GM20000 (cell line): Measurements from ENCODE around the gene SLC24A3.

ENCODE experiments used
- DNase-seq: peaks from one replicate; pipeline ENCODE4 v3.0.0; 2012; ENCODE audit warnings: low spot score
- CTCF ChIP-seq: IDR thresholded peaks from 2 replicates; pipeline ENCODE4 v1.5.1; 2012; ENCODE audit warnings: mild to moderate bottlenecking, control low read depth; ENCODE audit errors: extremely low read depth, missing control alignments

The SLC24A3 gene

GRCh38 chr20:19205981-19206396 lies 6.5 kb upstream of the SLC24A3 start:
- DNase-seq: peak; percentile 78
- peak; percentile 89 for TF ChIP-seq CTCF

GRCh38 chr20:19207541-19207940 lies 4.9 kb upstream of the SLC24A3 start:
- no peak for TF ChIP-seq CTCF
- DNase-seq: no peak

DNA sequence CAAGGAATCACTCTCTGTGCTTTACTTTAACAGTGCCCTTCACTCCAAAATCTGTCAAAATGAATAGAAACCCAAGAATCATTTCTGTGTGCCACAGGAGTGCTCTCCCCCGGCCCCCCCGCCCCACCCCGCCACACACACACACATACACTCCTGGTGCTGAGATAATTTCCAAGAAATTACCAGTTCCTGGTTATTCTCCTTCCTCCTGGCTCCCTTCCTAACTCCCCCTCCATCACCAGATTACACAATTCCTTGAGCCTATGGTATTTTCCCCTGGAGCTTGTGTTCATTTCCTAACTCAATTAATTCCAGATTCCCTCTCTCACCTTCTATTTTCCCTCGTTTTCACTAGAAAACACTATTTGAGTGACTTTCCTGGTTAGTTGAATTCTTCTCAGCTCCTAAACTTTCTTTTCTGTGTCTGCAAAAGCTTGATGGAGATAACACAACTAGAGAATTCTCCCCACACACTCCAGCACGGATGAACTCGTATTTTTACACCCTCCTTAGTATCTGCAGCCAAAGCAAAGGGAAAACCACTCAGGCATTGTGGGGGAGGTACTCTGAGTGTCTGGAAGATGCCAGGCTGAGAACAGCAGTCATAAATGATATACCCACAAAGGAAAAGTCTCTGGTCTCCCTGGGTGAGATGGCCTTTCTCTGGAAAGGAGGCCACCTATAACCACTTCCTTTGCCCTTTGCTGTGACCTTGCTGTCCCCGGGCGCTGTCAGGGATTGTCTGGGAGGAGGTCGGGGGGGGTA lies 1.9 kb upstream of the SLC24A3 start:
- DNase-seq: no peak
- no peak for TF ChIP-seq CTCF

DNA sequence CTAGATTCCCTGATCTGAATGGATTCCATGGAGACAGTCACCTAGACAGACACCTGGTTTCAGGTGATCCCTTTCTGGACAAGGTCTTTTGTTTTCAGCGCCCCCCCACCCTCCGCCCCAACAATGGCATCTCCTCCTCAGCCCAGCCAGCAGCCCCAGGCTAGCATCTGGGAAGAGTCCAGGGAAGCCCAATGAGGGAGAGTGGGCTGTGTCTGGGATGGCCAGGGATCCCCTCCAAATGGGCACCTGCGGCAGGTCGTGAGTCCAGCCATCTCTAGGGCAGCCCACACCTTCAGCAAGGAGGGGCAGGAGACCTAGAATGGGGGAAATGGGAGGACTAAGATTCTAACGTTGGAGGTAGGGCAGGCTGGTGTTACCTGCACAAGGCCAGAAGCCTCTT lies 1.2 kb upstream of the SLC24A3 start:
- DNase-seq: no peak
- no peak for TF ChIP-seq CTCF

- TF ChIP-seq CTCF: no peak
- peak; percentile 29 for DNase-seq
These were observed 577 bp upstream of the SLC24A3 start for GRCh38 chr20:19211661-19212468.

DNA sequence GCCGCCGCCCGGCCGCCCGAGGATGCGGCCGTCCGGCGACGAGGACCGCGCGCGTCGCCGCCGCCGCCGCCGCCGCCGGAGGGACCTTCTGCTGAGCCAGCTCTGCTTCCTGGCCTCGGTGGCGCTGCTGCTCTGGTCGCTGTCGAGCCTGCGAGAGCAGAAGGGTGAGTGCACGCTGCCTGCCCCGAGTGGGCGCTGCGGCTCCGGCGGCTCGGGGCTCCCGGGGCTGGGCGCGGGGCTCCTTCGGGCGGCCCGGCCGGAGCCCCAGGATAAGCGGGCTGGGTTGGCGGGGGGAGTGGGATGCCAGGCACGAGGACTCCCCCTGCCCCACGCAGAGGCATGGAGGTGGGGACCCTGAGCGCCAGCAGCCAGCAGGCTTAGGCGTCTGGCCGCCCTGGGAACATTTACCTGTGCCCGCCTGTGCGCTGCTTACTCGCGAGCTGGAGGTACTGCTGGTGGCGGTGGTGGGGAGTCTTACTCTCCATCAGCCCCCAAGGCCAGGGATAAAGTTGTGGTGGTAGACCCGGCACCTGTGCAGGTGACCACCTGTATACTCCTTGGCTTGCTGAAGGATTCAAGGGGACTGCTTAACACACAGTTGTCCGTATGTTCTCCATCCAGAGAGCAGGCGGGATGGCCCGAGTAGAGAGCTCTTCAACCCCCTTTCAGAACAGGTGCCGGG lies 520 bp downstream of the SLC24A3 start:
- DNase-seq: peak; percentile 81
- TF ChIP-seq CTCF: peak; percentile 20
